ENCODE measurements around the gene COX19. TPM values are rescaled to one million over a fixed set of nuclear protein-coding genes. Genes with fewer than 3 reads are reported as not detected.

The COX19 gene
- total RNA-seq, 1 experiment from 2014 or later: 28.9 TPM

- no peak for DNase-seq
- Histone ChIP-seq H3K4me3 (no peak overlapping the region), H3K9me2 (ENCODE audit: insufficient read depth) (no peaks in the 10 kb centered on the region), H3K4me2 (no peak overlapping the region), H3K4me1 (replicated peaks; ENCODE audit: insufficient read depth) (no peaks in the 10 kb centered on the region), H3K79me2 (ENCODE audit: low read depth) (no peaks in the 10 kb centered on the region), H3K9me3 (ENCODE audit: insufficient read depth, low read depth) (no peaks in the 10 kb centered on the region), H4K20me1 (ENCODE audit: insufficient read depth) (peaks cover 5% of the 10 kb centered on the region), H3K27me3 (ENCODE audit: insufficient read depth, low read depth) (no peaks in the 10 kb centered on the region), H3K36me3 (ENCODE audit: low read depth) (no peaks in the 10 kb centered on the region), H3F3A (ENCODE audit: insufficient read depth, low read depth) (peaks cover 4% of the 10 kb centered on the region; the same call in 1 of the 2 replicates), H2AFZ (no peak overlapping the region), H3K27ac (no peak overlapping the region)
- no TSS peak for BruUV-seq (replicated peaks)
- ChIA-PET POLR2A (ENCODE audit: unreplicated experiment) (no interaction called here), CTCF (interaction anchor here (0.5 kb wide), 1 partner anchor 88 kb away, joined by 3 read pairs; no protein-coding TSS in a partner anchor)
- no peak for TF ChIP-seq CTCF (conservative IDR thresholded peaks at IDR 0.05)
- TF ChIP-seq EZH2 (IDR thresholded peaks at IDR 0.05; ENCODE audit: low read depth): no peak
- intact Hi-C loops (cut with micrococcal nuclease; ENCODE audit: unreplicated experiment): no loop called here
Observed at GRCh38 chr7:997404-998395, 22.4 kb upstream of the COX19 start.

DNA sequence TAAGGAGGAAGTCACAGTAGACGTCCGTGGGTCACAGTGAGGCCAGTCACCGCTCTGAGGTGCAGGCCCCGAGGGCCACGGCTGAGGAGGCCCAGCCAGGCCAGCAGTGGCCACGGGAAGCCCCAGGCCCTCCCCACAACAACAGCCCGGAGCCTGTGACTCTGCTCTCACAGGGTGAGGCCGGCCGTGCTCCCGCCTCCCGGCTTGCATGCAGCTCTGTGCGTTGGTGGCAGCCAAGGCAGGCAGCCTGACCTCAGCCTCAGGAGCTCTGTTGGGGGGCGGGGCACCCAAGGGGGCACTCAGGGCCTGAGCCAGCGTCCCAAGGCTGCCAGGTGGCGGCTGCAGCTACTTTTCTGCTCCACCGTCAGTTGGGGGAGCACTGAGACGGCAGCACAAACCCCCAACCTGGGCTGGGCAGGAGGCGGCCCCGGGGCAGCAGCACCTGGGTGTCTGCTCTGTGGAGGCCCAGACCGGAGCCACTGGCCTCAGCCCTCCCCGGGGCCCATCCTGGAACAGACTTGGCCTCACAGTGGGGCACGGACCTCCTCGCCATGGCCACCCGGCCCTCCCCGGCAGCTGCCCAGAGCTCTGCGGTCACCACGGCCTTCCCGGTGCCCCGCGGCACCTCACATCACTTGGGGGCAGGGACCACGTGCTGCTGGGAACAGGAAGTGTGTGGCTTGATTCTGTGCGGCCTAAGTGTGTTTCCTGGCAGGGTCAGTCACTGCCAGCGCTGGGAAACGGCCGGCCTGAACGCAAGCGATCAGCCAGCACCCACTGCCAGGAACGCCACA, 20.9 kb upstream of the COX19 start:
- no peaks in the 10 kb centered on the region for H3K79me2 ChIP-seq (ENCODE audit: low read depth)
- TF ChIP-seq CTCF (conservative IDR thresholded peaks at IDR 0.05) (no peak), EZH2 (IDR thresholded peaks at IDR 0.05; ENCODE audit: low read depth) (no peak)
- no peaks in the 10 kb centered on the region for H3K9me2 ChIP-seq (ENCODE audit: insufficient read depth)
- no peaks in the 10 kb centered on the region for H3K4me1 ChIP-seq (replicated peaks; ENCODE audit: insufficient read depth)
- H4K20me1 ChIP-seq (ENCODE audit: insufficient read depth): peaks cover 5% of the 10 kb centered on the region
- no peaks in the 10 kb centered on the region for H3K27me3 ChIP-seq (ENCODE audit: insufficient read depth, low read depth)
- no TSS peak for BruUV-seq (replicated peaks)
- DNase-seq: no peak
- no peak overlapping the region for H3K27ac ChIP-seq
- ChIA-PET POLR2A (ENCODE audit: unreplicated experiment) (no interaction called here), CTCF (interaction anchor here (0.5 kb wide), 1 partner anchor 90 kb away, joined by 4 read pairs; no protein-coding TSS in a partner anchor)
- no peaks in the 10 kb centered on the region for H3K9me3 ChIP-seq (ENCODE audit: insufficient read depth, low read depth)
- H3K4me2 ChIP-seq: no peak overlapping the region
- H3F3A ChIP-seq (ENCODE audit: insufficient read depth, low read depth): peaks cover 4% of the 10 kb centered on the region; the same call in 1 of the 2 replicates
- H3K4me3 ChIP-seq: no peak overlapping the region
- intact Hi-C loops (cut with micrococcal nuclease; ENCODE audit: unreplicated experiment): no loop called here
- no peak overlapping the region for H2AFZ ChIP-seq
- no peaks in the 10 kb centered on the region for H3K36me3 ChIP-seq (ENCODE audit: low read depth)

- H3F3A ChIP-seq (ENCODE audit: insufficient read depth, low read depth): peaks cover under 1% of the 10 kb centered on the region; the same call in 1 of the 2 replicates
- intact Hi-C loops (cut with micrococcal nuclease; ENCODE audit: unreplicated experiment): no loop called here
- no peaks in the 10 kb centered on the region for H3K79me2 ChIP-seq (ENCODE audit: low read depth)
- H3K9me2 ChIP-seq (ENCODE audit: insufficient read depth): no peaks in the 10 kb centered on the region
- H3K4me2 ChIP-seq: no peak overlapping the region
- ChIA-PET CTCF (interaction anchor here (0.6 to 3.4 kb wide), 2 partner anchors 70 to 183 kb away, joined by 4 to 25 read pairs; no protein-coding TSS in a partner anchor), POLR2A (ENCODE audit: unreplicated experiment) (no interaction called here)
- H3K4me3 ChIP-seq: no peak overlapping the region
- peaks cover 5% of the 10 kb centered on the region for H4K20me1 ChIP-seq (ENCODE audit: insufficient read depth)
- no peak for DNase-seq
- no peaks in the 10 kb centered on the region for H3K4me1 ChIP-seq (replicated peaks; ENCODE audit: insufficient read depth)
- no peaks in the 10 kb centered on the region for H3K36me3 ChIP-seq (ENCODE audit: low read depth)
- H3K27me3 ChIP-seq (ENCODE audit: insufficient read depth, low read depth): no peaks in the 10 kb centered on the region
- H3K9me3 ChIP-seq (ENCODE audit: insufficient read depth, low read depth): no peaks in the 10 kb centered on the region
- no peak overlapping the region for H2AFZ ChIP-seq
- no TSS peak for BruUV-seq (replicated peaks)
- H3K27ac ChIP-seq: no peak overlapping the region
- TF ChIP-seq EZH2 (IDR thresholded peaks at IDR 0.05; ENCODE audit: low read depth) (no peak), CTCF (conservative IDR thresholded peaks at IDR 0.05) (no peak)
Observed at GRCh38 chr7:995571-995970, 20.2 kb upstream of the COX19 start.
